K562 (cell line): ENCODE measurements around the gene STOML3. TPM values are rescaled to one million over a fixed set of nuclear protein-coding genes. Genes with fewer than 3 reads are reported as not detected.

Experiments used
- BACH1 ChIP-seq: fragments of 200-800 bp; sonication (Bioruptor generic); IDR thresholded peaks from 2 replicates; pipeline ENCODE4 v1.6.1; 2016; ENCODE audit warnings: missing genetic modification characterization, missing compliant biosample characterization
- CBX2 ChIP-seq: fragments of 200-600 bp; sonication (generic); IDR thresholded peaks from one replicate; pipeline ENCODE4 v1.6.1; 2012; ENCODE audit warnings: mild to moderate bottlenecking, low read length, inconsistent platforms; ENCODE audit not compliant: insufficient read depth, poor library complexity, severe bottlenecking
- CHD1 ChIP-seq: fragments of 200-600 bp; sonication (generic); IDR thresholded peaks from one replicate; pipeline ENCODE4 v1.6.1; 2012; ENCODE audit warnings: mild to moderate bottlenecking, moderate library complexity, low read length, inconsistent platforms
- DPF2 ChIP-seq: fragments of 450-650 bp; IDR thresholded peaks from 2 replicates; pipeline ENCODE4 v1.6.1; 2016
- ELF4 ChIP-seq: fragments of 450-650 bp; formaldehyde crosslinking; IDR thresholded peaks from 2 replicates; pipeline ENCODE4 v1.4.0; 2022; ENCODE audit warnings: missing genetic modification characterization
- FOXA1 ChIP-seq: fragments of 450-650 bp; IDR thresholded peaks from 2 replicates; pipeline ENCODE4 v1.6.1; 2016; ENCODE audit warnings: mild to moderate bottlenecking, borderline replicate concordance
- HNRNPK ChIP-seq: fragments of 200-400 bp; formaldehyde crosslinking; IDR thresholded peaks from one replicate; pipeline ENCODE4 v1.6.1; 2018; ENCODE audit warnings: mild to moderate bottlenecking, low read depth, low read length; ENCODE audit not compliant: poor library complexity, severe bottlenecking
- ILK ChIP-seq: fragments of 450-650 bp; IDR thresholded peaks from 2 replicates; pipeline ENCODE4 v1.6.1; 2016; ENCODE audit warnings: missing genetic modification characterization, low read depth, mild to moderate bottlenecking, missing compliant biosample characterization, moderate library complexity, borderline replicate concordance
- KAT7 ChIP-seq: sonication (generic); formaldehyde crosslinking; IDR thresholded peaks from 2 replicates; pipeline ENCODE4 v1.8.0; 2022; ENCODE audit warnings: missing genetic modification reagents, mild to moderate bottlenecking, borderline replicate concordance
- KDM1A ChIP-seq, 2 experiments: fragments of 450-650 bp; IDR thresholded peaks; 2 replicates each; pipeline ENCODE4 v1.6.1; 2016; ENCODE audit warnings: mild to moderate bottlenecking in 2 of 2
- MLLT1 ChIP-seq, 2 experiments: fragments of 450-650 bp; IDR thresholded peaks; 2 replicates each; pipeline ENCODE4 v1.6.1; 2016
- MLX ChIP-seq, 2 experiments: fragments of 450-650 bp in 1 of 2; sonication (generic) in 1 of 2; formaldehyde crosslinking; conservative IDR thresholded peaks; 2 replicates each; pipeline versions ENCODE4 v1.4.0 to v1.8.1; 2020 to 2022; ENCODE audit warnings: mild to moderate bottlenecking in 1 of 2, missing genetic modification reagents in 1 of 2
- NCOR1 ChIP-seq: fragments of 450-650 bp; IDR thresholded peaks from 2 replicates; pipeline ENCODE4 v1.6.1; 2016; ENCODE audit warnings: mild to moderate bottlenecking, moderate library complexity
- NFRKB ChIP-seq: fragments of 450-650 bp; IDR thresholded peaks from 2 replicates; pipeline ENCODE4 v1.6.1; 2016; ENCODE audit warnings: low read depth
- NR3C1 ChIP-seq: sonication (generic); formaldehyde crosslinking; IDR thresholded peaks from 2 replicates; pipeline ENCODE4 v1.8.1; 2022; ENCODE audit warnings: missing genetic modification reagents
- NUFIP1 ChIP-seq: fragments of 450-650 bp; IDR thresholded peaks from 2 replicates; pipeline ENCODE4 v1.6.1; 2018; ENCODE audit not compliant: partially characterized antibody
- PKNOX1 ChIP-seq: fragments of 450-650 bp; IDR thresholded peaks from 2 replicates; pipeline ENCODE4 v1.6.1; 2016
- PREB ChIP-seq: sonication (generic); formaldehyde crosslinking; IDR thresholded peaks from 2 replicates; pipeline ENCODE4 v1.8.1; 2023; ENCODE audit warnings: mild to moderate bottlenecking, missing genetic modification reagents
- RBM25 ChIP-seq: fragments of 200-400 bp; formaldehyde crosslinking; IDR thresholded peaks from 2 replicates; pipeline ENCODE4 v1.6.1; 2018; ENCODE audit warnings: low read length, low read depth, moderate library complexity; ENCODE audit not compliant: severe bottlenecking
- SNIP1 ChIP-seq: fragments of 450-650 bp; IDR thresholded peaks from 2 replicates; pipeline ENCODE4 v1.7.1; 2017; ENCODE audit warnings: low read depth, mild to moderate bottlenecking
- SP1 ChIP-seq: sonication (generic); formaldehyde crosslinking; IDR thresholded peaks from 2 replicates; pipeline ENCODE4 v1.8.1; 2022; ENCODE audit warnings: mild to moderate bottlenecking, missing genetic modification reagents
- TBL1XR1 ChIP-seq, 2 experiments: IDR thresholded peaks; 2 replicates each; pipeline ENCODE4 v1.6.1; 2012; ENCODE audit warnings: improper control_type of control experiment in 2 of 2, low read length in 2 of 2, mild to moderate bottlenecking in 1 of 2
- ZBED1 ChIP-seq: IDR thresholded peaks from 2 replicates; pipeline ENCODE4 v1.6.1; 2014
- ZC3H4 ChIP-seq: sonication (generic); formaldehyde crosslinking; IDR thresholded peaks from 2 replicates; pipeline ENCODE4 v1.9.0; 2021; ENCODE audit warnings: missing genetic modification reagents, borderline replicate concordance
- ZNF212 ChIP-seq: fragments of 450-650 bp; formaldehyde crosslinking; IDR thresholded peaks from 2 replicates; pipeline ENCODE4 v1.4.0; 2020; ENCODE audit warnings: mild to moderate bottlenecking
- ZNF347 ChIP-seq: fragments of 450-650 bp; formaldehyde crosslinking; IDR thresholded peaks from 2 replicates; pipeline ENCODE4 v1.4.0; 2020; ENCODE audit warnings: low read depth, mild to moderate bottlenecking, moderate library complexity
- ZNF589 ChIP-seq: fragments of 200-800 bp; sonication (Bioruptor generic); IDR thresholded peaks from 2 replicates; pipeline ENCODE4 v1.6.1; 2016; ENCODE audit warnings: low read depth, missing genetic modification characterization, missing compliant biosample characterization
- ZSCAN32 ChIP-seq: fragments of 450-650 bp; formaldehyde crosslinking; IDR thresholded peaks from 2 replicates; pipeline ENCODE4 v1.4.0; 2020; ENCODE audit warnings: mild to moderate bottlenecking, moderate library complexity
- ZZZ3 ChIP-seq: fragments of 450-650 bp; IDR thresholded peaks from 2 replicates; pipeline ENCODE4 v1.6.1; 2016; ENCODE audit warnings: antibody characterized with exemption, mild to moderate bottlenecking, moderate library complexity
- polyA plus RNA-seq, 8 experiments: library from polyadenylated mRNA; depleted of rRNA in 4 of 8; stranded (reverse) in 5 of 8; unstranded in 3 of 8; fragments of >200 nt; fragmentation: Nextera tagmentation in 2 of 8; fragmentation: Illumina TruSeq in 1 of 8; extraction: Ambion mirVana in 2 of 8; extraction: Trizol in 1 of 8; gene quantifications; 2 replicates each; pipeline versions ENCODE4 v1.2.1 to v1.2.3, GENCODE V29; 2011 to 2014; ENCODE audit warnings: inconsistent platforms in 1 of 8, missing spikeins in 1 of 8
- total RNA-seq, 7 experiments: library from RNA; depleted of rRNA in 6 of 7; stranded (reverse); fragments of >200 nt in 6 of 7; fragmentation: Illumina TruSeq in 2 of 7; extraction: Trizol in 2 of 7; gene quantifications; 2 replicates each; pipeline versions ENCODE4 v1.2.1 to v1.2.3, GENCODE V29; 2011 to 2021; ENCODE audit warnings: low replicate concordance in 1 of 7

Gene STOML3
- total and polyA plus RNA-seq, 9 of the 15 experiments (the other 6 are each of a cell fraction or from before 2014, with no cell fraction given), result 0.04 TPM; not detected in 8

GRCh38 chr13:38998739-38999138, 8.1 kb upstream of the STOML3 start (continued):
- TF ChIP-seq ZNF347 (CRISPR knock-in tag), result no peak
- TF ChIP-seq HNRNPK, result no peak
- TF ChIP-seq DPF2, result peak; percentile 85
- TF ChIP-seq PKNOX1, result no peak
- TF ChIP-seq ZC3H4 (CRISPR knock-in tag), result no peak
- TF ChIP-seq MLLT1 (IDR thresholded peaks at IDR 0.05), result no peak
- TF ChIP-seq ZSCAN32 (CRISPR knock-in tag), result no peak
- TF ChIP-seq NR3C1 (CRISPR knock-in tag), result no peak
- TF ChIP-seq ZBED1, result no peak
- TF ChIP-seq KDM1A (IDR thresholded peaks at IDR 0.05), result peak; percentile 58 to 62; a peak in 2 of 4 replicates
- TF ChIP-seq ZNF212 (CRISPR knock-in tag), result no peak
- peak in 1 of 2 experiments; percentile 57; a peak in 2 of 4 replicates for TF ChIP-seq TBL1XR1 (IDR thresholded peaks at IDR 0.05; ENCODE audit: low read length in 2 of 2)
- no peak for TF ChIP-seq KAT7 (CRISPR knock-in tag)
- no peak for TF ChIP-seq ZZZ3
- TF ChIP-seq ILK (tag), result no peak
- TF ChIP-seq NCOR1, result peak; percentile 95
- no peak for TF ChIP-seq ELF4
- no peak for TF ChIP-seq NFRKB
- no peak for TF ChIP-seq BACH1 (tag)
- TF ChIP-seq NUFIP1, result no peak
- TF ChIP-seq SP1 (CRISPR knock-in tag), result no peak
- 0 out of 2 replicates have a peak, but pooled peaks have one; percentile 49 for TF ChIP-seq ZNF589 (CRISPR knock-in tag)
- TF ChIP-seq MLX (CRISPR knock-in tag; conservative IDR thresholded peaks at IDR 0.05), result no peak
- no peak for TF ChIP-seq CHD1
- TF ChIP-seq SNIP1, result no peak
- no peak for TF ChIP-seq RBM25
- no peak for TF ChIP-seq PREB
- TF ChIP-seq CBX2, result no peak
- TF ChIP-seq FOXA1, result no peak
